Measurements from ENCODE around the gene SYCE3. TPM values are rescaled to one million over a fixed set of nuclear protein-coding genes. Genes with fewer than 3 reads are reported as not detected.
"Not testable (repeated sequence)": the region's sequence is repeated elsewhere in the genome, so short reads cannot be mapped to it uniquely, and the experiment has no call there.

Gene SYCE3
- polyA plus RNA-seq, 1 of the 3 experiments (the other 2 are of a cell fraction), result 3.6 TPM

DNA sequence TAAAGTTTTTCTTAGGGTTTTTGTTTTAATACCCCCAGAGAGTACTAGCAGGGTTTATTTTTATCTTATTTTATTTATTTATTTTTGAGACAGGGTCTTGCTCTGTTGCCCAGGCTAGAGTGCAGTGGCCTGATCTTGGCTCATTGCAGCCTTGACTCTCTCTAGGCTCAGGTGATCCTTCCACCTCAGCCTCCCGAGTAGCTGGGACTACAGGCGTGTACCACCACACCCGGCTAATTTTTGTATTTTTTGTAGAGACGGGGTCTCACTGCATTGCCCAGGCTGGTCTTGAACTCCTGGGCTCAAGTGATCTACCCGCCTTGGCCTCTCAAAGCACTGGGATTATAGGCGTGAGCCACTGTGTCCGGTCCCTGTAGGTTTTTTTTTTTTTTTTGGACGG is 42.5 kb downstream of the SYCE3 start:
- H3K9ac ChIP-seq; H2AFZ ChIP-seq (ENCODE audit: low read depth); H3K4me2 ChIP-seq; DNase-seq; POLR2A ChIA-PET; H3K9me2 ChIP-seq; H3F3A ChIP-seq (replicated peaks; ENCODE audit: insufficient read depth); CTCF ChIA-PET; H4K20me1 ChIP-seq (ENCODE audit: insufficient read depth); H3K27me3 ChIP-seq (ENCODE audit: insufficient read depth); H3K27ac ChIP-seq (ENCODE audit: low read depth in 2 of 2, low read length in 1 of 2); H3K4me3 ChIP-seq (ENCODE audit: low read depth in 2 of 2, low read length in 1 of 2); H3K9me3 ChIP-seq: not testable (repeated sequence)
- Histone ChIP-seq H3K4me1 (ENCODE audit: control insufficient read depth in 1 of 2, insufficient read depth in 2 of 2, low read depth in 1 of 2, low read length in 1 of 2) (peaks cover 7 to 13% of the 10 kb centered on the region in 2 experiments; a peak in 2 of 4 replicates), H3K36me3 (replicated peaks in 1 of 2; ENCODE audit: control insufficient read depth in 1 of 2, insufficient read depth in 2 of 2, low read length in 1 of 2) (peaks cover 7 to 54% of the 10 kb centered on the region in 2 experiments), H3K79me2 (ENCODE audit: insufficient read depth) (peaks cover 35% of the 10 kb centered on the region)
- 96% methylated on average over 8 of the region's 8 CpGs for WGBS (ENCODE audit: low lambda C conversion rate)

DNA sequence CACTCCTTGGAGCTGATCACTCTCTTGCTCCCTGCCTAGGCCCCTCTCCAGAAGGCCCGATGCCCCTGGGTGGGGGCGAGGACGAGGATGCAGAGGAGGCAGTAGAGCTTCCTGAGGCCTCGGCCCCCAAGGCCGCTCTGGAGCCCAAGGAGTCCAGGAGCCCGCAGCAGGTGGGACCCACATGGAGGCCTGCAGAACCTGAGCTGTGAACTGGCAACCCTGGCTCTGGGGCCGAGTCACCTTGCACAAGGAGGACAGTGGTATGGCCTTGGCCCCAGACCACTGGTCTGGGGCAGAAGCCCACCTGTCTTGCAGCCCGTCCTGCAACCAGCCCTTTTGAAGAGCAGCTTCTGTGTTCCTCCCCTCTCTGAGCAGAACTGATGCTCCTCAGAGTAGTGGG is 43.6 kb downstream of the SYCE3 start:
- Histone ChIP-seq H3K9ac (no peak overlapping the region), H3F3A (replicated peaks; ENCODE audit: insufficient read depth) (no peaks in the 10 kb centered on the region), H4K20me1 (ENCODE audit: insufficient read depth) (0 out of 2 replicates have a peak, but pooled peaks cover 5% of the 10 kb centered on the region), H3K79me2 (ENCODE audit: insufficient read depth) (peaks cover 41% of the 10 kb centered on the region), H3K36me3 (replicated peaks in 1 of 2; ENCODE audit: control insufficient read depth in 1 of 2, insufficient read depth in 2 of 2, low read length in 1 of 2) (peaks cover 7 to 54% of the 10 kb centered on the region in 2 experiments), H3K4me2 (no peak overlapping the region), H2AFZ (ENCODE audit: low read depth) (no peak overlapping the region), H3K27ac (ENCODE audit: low read depth in 2 of 2, low read length in 1 of 2) (no peak overlapping the region), H3K27me3 (ENCODE audit: insufficient read depth) (no peaks in the 10 kb centered on the region), H3K4me3 (ENCODE audit: low read depth in 2 of 2, low read length in 1 of 2) (no peak overlapping the region), H3K9me2 (no peaks in the 10 kb centered on the region), H3K4me1 (ENCODE audit: control insufficient read depth in 1 of 2, insufficient read depth in 2 of 2, low read depth in 1 of 2, low read length in 1 of 2) (peaks cover 3 to 6% of the 10 kb centered on the region in 2 experiments; a peak in 2 of 4 replicates), H3K9me3 (no peaks in the 10 kb centered on the region)
- peak; percentile 5 for DNase-seq
- CTCF ChIA-PET, result interaction anchor here (1.3 to 1.8 kb wide), 2 partner anchors 21 to 44 kb away, joined by 3 to 6 read pairs; partner anchors contain the start of gene SYCE3
- POLR2A ChIA-PET, result no interaction called here
- 100% methylated on average over 3 of the region's 8 CpGs for WGBS (ENCODE audit: low lambda C conversion rate)
- TF ChIP-seq JUND (IDR thresholded peaks at IDR 0.05) (no peak), MXI1 (IDR thresholded peaks at IDR 0.05; ENCODE audit: low read depth, low read length) (no peak), EZH2phosphoT487 (IDR thresholded peaks at IDR 0.05; ENCODE audit: borderline replicate concordance, low read depth) (no peak), TCF12 (IDR thresholded peaks at IDR 0.05) (no peak), FOSL2 (IDR thresholded peaks at IDR 0.05; ENCODE audit: borderline replicate concordance, low read depth) (no peak), FOXJ3 (CRISPR knock-in tag; IDR thresholded peaks at IDR 0.05) (no peak), SIN3A (IDR thresholded peaks at IDR 0.05; ENCODE audit: borderline replicate concordance, low read depth, low read length) (no peak), GATA2 (CRISPR knock-in tag; IDR thresholded peaks at IDR 0.05) (no peak), YY1 (IDR thresholded peaks at IDR 0.05; ENCODE audit: low read depth) (no peak), RCOR1 (IDR thresholded peaks at IDR 0.05; ENCODE audit: low read length) (no peak), PBX3 (IDR thresholded peaks at IDR 0.05) (no peak), TAF1 (IDR thresholded peaks at IDR 0.05; ENCODE audit: borderline replicate concordance, low read depth, low read length) (no peak), POLR2AphosphoS5 (IDR thresholded peaks at IDR 0.05; ENCODE audit: low read depth, low read length) (no peak), CHD2 (IDR thresholded peaks at IDR 0.05; ENCODE audit: low read length, partially characterized antibody) (no peak)
- TF ChIP-seq, protein P1, sequence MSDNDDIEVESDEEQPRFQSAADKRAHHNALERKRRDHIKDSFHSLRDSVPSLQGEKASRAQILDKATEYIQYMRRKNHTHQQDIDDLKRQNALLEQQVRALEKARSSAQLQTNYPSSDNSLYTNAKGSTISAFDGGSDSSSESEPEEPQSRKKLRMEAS (IDR thresholded peaks at IDR 0.05; ENCODE audit: low read depth), result no peak
- TF ChIP-seq, protein P2, sequence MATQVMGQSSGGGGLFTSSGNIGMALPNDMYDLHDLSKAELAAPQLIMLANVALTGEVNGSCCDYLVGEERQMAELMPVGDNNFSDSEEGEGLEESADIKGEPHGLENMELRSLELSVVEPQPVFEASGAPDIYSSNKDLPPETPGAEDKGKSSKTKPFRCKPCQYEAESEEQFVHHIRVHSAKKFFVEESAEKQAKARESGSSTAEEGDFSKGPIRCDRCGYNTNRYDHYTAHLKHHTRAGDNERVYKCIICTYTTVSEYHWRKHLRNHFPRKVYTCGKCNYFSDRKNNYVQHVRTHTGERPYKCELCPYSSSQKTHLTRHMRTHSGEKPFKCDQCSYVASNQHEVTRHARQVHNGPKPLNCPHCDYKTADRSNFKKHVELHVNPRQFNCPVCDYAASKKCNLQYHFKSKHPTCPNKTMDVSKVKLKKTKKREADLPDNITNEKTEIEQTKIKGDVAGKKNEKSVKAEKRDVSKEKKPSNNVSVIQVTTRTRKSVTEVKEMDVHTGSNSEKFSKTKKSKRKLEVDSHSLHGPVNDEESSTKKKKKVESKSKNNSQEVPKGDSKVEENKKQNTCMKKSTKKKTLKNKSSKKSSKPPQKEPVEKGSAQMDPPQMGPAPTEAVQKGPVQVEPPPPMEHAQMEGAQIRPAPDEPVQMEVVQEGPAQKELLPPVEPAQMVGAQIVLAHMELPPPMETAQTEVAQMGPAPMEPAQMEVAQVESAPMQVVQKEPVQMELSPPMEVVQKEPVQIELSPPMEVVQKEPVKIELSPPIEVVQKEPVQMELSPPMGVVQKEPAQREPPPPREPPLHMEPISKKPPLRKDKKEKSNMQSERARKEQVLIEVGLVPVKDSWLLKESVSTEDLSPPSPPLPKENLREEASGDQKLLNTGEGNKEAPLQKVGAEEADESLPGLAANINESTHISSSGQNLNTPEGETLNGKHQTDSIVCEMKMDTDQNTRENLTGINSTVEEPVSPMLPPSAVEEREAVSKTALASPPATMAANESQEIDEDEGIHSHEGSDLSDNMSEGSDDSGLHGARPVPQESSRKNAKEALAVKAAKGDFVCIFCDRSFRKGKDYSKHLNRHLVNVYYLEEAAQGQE (IDR thresholded peaks at IDR 0.05; ENCODE audit: low read depth, low read length), result no peak
- TF ChIP-seq, protein P3, sequence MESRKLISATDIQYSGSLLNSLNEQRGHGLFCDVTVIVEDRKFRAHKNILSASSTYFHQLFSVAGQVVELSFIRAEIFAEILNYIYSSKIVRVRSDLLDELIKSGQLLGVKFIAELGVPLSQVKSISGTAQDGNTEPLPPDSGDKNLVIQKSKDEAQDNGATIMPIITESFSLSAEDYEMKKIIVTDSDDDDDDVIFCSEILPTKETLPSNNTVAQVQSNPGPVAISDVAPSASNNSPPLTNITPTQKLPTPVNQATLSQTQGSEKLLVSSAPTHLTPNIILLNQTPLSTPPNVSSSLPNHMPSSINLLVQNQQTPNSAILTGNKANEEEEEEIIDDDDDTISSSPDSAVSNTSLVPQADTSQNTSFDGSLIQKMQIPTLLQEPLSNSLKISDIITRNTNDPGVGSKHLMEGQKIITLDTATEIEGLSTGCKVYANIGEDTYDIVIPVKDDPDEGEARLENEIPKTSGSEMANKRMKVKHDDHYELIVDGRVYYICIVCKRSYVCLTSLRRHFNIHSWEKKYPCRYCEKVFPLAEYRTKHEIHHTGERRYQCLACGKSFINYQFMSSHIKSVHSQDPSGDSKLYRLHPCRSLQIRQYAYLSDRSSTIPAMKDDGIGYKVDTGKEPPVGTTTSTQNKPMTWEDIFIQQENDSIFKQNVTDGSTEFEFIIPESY (IDR thresholded peaks at IDR 0.05; ENCODE audit: borderline replicate concordance, low read depth), result no peak
